Lower leg skin (tissue), 3 donors: ENCODE measurements around the gene ADCY2.

ENCODE experiments used
- CTCF ChIP-seq, 3 donors: fragments of 450-650 bp; IDR thresholded peaks; one replicate each; pipeline ENCODE4 v1.5.1; 2016; ENCODE audit warnings: antibody characterized with exemption in 3 of 3, mild to moderate bottlenecking in 3 of 3, moderate library complexity in 2 of 3
- POLR2A ChIP-seq, 2 donors: fragments of 450-650 bp; IDR thresholded peaks; one replicate each; pipeline ENCODE4 v1.6.1; 2016 to 2017; ENCODE audit warnings: antibody characterized with exemption in 2 of 2, mild to moderate bottlenecking in 1 of 2, moderate library complexity in 1 of 2

- TF ChIP-seq CTCF (IDR thresholded peaks at IDR 0.05), result no peak
- TF ChIP-seq POLR2A (IDR thresholded peaks at IDR 0.05), result no peak
These were observed 197.0 kb downstream of the ADCY2 start for GRCh38 chr5:7592910-7593309.
